NCI-H1417 (cell line): ENCODE results near the gene KCNJ4.
"Not testable (repeated sequence)": the region's sequence is repeated elsewhere in the genome, so short reads cannot be mapped to it uniquely, and the experiment has no call there.

ENCODE experiments used
- DNase-seq, 3 experiments: peaks; one replicate each; lab custom pipeline; 2025; lab: John Stamatoyannopoulos, UW

The KCNJ4 gene

DNA sequence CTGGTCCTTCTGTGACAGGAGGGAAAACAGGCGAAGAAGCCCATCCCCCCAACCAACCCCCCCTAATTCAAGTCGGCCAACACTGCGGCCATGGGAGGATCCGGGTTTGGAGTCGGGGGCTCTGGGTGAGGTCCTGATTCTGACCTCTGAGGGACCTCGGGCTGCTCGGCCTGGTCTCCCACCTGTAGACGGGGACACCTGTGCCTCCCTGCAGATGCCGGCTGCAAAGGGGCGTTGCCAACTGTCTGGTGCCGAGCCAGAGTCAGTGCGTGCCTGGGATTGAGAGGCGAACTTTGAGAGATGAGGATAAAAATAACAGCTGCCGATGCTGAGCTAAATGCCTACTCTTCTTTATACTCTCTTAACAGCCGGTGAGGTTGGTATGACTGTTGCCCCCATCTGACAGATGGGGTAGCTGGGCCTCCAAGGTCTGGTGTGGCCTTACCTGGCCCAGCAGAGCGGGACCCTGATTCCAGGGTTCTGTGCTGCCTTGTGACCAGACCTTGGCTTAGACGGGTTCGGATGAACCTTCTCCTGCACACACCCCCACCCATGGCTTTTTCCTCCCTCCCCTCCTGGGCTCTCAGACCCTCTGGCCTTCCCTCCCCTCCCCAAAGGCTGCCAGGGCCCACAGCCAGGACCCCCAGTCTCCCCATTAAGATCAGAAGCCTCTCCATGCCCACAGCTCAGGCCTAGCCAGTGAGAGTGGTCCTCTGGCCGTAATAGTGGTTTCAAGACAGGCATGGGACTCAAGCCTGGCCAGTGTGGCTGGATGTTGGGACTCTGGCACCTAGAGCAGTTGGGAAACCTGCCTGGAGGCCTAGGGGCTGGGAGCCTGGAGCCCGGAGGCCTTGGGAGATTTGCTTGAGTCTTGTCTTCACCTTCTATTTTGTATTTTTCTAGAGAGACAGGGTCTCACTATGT lies 41.7 kb downstream of the KCNJ4 start:
- peak; percentile 12 to 59 (median 52) for DNase-seq

DNA sequence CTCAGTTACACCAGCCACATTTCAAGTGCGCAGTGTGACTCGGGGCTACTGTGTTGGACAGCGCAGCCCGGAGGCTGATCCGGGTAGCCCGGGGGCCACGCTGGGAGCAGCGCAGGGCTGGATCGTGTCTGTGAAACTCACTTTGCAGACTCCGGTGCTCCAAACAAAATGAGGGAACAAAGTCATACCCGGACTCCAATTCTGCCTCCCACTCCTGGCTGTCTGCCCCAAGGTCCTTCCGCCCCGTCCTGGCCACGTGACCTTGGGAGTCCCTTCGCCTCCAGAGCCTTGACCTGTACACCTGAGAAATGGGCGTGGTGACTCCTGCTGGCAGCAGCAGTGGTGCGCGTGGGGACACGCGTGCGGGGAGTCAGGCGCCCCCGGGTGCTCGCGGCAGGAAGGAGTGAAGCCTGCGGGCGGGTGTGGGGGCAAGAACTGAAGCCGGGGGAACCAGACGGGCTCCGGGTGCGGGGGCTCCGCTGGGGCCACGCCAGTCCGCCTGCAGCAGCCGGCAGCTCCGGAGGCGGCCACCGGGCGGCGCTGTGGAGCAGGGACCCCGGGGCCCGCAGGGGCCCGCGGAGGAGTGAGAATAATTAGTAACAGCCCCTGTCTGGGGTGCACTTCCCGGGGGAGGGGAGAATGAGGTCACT lies 42.4 kb downstream of the KCNJ4 start:
- DNase-seq: peak in 1 of 3 experiments; percentile 22

DNA sequence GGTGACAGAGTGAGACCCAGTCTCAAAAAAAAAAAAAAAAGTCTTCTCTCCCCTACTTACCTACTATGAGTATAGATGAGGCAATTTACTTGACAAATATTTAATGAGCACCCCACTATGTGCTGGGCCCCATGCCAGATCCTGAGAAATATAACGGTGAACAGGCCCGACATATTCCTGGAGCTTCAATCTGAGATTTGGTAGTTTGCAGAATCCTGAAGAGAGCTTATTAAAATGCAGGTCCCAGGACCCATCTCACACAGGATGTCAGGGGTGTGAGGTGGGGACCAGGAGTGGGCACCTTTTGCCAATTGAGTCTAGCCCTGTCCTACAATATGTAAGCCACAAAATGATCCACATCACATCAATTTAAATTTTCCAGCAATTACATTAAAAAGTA lies 44.0 kb downstream of the KCNJ4 start:
- DNase-seq: no peak

DNA sequence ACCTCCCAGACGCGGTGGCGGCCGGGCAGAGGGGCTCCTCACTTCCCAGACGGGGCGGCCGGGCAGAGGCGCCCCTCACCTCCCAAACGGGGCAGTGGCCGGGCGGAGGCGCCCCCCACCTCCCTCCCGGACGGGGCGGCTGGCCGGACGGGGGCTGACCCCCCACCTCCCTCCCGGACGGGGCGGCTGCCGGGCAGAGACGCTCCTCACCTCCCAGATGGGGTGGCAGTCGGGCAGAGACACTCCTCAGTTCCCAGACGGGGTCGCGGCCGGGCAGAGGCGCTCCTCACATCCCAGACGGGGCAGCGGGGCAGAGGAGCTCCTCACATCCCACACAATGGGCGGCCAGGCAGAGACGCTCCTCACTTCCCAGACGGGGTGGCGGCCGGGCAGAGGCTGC lies 45.1 kb downstream of the KCNJ4 start:
- DNase-seq: not testable (repeated sequence)

DNA sequence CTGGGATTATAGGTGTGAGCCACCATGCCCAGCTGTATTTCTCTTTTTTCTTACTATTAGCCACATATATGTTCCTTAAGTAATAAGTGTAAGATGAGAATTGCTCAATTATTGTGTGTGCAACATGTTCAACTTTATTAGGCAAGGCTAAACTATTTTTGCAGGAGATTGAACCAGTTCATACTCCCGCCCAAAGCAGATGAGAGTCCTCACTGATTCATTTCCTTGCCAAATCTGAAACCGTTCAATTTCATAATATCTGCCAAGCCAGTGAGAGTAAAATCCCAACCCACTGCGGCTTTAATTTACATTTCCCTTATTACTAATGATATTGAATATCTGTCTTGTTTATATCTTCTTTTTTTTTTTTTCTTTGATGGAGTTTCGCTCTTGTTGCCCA lies 48.4 kb downstream of the KCNJ4 start:
- no peak for DNase-seq

DNA sequence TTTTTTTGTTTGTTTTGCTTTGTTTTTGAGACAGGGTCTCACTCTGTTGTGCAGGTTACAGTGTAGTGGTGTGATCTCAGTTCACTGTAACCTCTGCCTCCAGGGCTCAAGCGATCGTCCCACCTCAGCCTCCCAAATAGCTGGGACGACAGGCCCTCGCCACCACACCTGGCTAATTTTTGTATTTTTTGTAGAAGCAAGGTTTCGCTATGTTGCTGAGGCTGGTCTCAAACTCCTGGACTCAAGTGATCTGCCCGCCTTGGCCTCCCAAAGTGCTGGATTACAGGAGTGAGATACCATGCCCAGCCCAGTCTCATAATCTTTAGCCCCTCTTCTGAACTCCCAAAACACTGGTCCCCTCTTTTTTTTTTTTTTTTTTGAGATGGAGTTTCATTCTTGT lies 50.6 kb downstream of the KCNJ4 start:
- no peak for DNase-seq

DNA sequence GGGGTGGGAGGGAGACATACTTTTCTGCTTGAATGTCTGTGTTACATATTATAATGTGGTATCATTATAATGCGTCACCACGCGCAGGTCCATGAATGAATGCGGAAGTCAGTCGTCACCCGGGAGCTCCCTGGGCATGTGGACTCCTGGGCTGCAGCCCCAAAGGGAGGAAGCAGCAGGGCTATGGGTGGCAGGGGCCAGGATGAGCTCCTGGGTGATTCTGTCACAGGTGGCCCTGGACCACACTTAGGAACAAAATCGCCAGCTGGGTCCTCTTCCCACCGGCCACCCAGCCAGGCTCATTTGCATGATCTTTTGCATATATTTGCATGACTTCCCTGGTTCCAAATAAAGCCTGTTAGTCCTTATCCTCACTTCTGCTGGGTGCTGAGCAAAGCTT lies 51.2 kb downstream of the KCNJ4 start:
- no peak for DNase-seq

DNA sequence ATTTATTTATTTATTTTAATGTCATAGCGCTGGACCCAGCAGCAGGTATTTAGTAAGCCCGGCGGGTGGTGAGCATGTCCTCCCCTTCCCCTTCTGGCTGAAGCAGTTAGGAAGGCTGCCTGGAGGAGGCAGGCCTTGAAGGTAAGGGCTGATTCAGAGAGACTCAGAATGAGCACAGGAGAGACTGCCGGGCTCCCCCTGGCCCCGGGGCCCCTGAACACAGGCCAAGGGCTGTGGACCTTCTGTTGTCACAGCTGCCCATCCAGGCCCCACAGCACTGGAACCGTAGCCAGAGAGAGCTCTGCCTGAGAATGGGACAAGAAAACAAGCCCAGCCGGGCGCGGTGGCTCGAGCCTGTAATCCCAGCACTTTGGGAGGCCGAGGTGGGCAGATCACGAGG lies 52.8 kb downstream of the KCNJ4 start:
- no peak for DNase-seq

DNA sequence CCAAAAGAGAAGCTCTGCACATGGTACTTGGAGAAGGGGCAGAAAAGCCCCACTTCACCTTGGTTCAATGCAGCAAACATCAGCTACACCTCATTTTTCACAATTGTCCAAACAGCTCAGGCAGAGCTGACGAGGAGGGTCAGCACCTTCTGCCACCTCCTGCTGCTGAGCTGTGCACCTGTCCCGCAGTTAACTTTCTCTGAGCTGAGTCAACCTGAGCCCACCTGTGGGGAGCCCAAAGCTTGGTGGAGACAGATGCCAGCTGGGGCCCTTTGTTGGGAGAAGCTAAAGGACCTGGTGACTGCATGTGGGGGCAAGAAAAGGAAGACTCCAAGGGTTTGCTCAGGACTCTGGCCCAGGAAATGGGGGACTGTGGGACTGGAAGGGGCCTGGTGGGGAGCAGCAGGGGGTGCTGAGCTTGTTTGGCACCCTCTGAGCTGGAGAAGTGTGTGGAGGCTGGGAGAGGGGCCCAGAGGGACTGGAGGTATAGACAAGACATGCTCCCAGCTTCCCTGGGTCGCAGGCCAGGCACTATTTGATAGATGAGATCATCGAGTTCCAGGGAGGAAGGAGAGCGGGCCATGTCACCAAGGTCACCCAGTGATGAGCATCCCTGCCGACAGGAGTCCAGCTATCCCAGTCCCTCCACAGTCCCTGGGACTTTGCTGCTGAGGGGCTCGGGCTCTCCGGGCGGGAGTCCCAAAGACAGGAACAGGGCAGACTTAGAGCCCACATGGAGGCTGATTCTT lies 53.5 kb downstream of the KCNJ4 start:
- peak in 2 of 3 experiments; percentile 51 to 69 for DNase-seq

DNA sequence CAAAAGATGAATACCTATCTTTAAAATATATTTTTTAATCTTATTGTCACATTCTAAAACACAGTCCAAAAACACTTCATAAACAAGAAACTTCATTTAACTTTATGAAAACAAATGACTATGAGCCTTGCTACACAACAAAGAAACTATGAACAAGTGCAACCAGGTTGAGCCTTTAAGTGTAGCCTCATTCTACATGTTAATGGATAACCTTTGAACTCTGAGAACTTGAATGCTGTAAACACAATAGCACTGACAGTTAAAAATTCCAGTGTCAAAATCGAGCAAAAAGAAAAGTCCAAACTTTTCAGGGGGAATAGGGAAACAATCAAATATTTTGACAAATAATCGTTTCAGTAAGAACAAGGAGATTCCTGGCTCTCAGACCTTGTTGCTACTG lies 54.7 kb downstream of the KCNJ4 start:
- DNase-seq: peak in 1 of 3 experiments; percentile 18

DNA sequence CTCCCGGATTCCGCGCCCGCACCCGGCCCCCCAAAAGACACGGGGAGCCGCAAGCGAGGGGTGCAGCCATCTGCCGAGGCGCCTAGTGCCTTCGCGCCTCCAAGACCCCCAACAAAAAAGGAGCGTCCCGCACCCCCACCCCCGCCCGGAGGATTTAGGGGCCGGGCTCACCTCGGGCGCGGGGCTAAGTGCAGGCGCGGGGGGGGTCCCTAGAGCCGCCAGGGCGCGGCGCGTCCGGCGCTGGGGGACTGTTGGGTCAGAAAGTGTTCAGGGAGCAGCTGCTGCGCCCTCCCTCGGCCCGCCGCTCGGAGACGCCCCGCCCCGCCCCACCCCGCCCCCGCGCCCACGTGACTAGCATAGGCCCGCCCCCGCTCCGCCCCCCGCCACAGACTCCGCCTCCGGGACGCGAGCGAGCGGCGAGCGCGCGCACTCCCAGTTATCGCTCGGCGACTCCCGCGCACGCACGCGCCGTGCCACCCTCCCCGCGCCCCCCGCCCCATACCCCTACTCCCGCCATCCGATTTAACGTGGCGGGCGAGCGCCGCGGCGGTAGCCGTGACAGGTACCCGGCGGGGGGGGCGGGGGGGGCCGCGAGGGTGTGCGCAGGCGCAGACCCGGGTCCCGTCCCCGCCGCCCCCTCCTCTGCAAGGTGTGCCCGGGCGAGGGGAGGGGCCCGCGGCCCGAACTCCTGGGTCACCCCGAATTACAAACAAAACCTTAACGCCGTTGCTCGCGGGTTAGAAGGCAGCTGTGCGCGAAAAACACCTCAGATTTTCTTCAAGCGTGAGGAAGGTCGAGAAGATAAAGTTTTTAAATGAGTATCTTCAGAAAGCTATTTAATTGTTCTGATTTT lies 56.2 kb downstream of the KCNJ4 start:
- DNase-seq: peak; percentile 77 to 83 (median 79)

DNA sequence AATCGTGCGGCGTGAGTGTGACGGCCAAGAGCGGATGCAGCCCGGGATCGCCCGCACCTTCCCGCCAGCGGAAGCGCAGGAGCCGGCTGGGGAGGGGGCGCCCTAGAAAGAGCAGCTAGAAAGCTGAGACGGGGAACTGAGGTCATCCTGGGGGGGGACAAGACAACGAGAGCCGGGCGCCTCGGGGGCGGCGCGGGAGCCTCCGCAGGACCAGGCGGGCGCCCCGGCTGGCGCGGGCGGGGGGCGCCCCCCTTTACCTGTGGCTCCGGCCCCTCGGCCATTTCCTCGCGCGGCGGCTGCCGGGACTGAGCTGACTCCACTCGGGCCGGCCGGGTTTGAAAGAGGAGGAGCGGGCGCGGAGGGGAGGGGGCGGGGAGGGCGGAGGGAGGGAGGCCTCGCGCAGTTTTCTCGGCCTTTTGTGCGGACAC lies 56.8 kb downstream of the KCNJ4 start:
- peak; percentile 36 to 63 (median 62) for DNase-seq

DNA sequence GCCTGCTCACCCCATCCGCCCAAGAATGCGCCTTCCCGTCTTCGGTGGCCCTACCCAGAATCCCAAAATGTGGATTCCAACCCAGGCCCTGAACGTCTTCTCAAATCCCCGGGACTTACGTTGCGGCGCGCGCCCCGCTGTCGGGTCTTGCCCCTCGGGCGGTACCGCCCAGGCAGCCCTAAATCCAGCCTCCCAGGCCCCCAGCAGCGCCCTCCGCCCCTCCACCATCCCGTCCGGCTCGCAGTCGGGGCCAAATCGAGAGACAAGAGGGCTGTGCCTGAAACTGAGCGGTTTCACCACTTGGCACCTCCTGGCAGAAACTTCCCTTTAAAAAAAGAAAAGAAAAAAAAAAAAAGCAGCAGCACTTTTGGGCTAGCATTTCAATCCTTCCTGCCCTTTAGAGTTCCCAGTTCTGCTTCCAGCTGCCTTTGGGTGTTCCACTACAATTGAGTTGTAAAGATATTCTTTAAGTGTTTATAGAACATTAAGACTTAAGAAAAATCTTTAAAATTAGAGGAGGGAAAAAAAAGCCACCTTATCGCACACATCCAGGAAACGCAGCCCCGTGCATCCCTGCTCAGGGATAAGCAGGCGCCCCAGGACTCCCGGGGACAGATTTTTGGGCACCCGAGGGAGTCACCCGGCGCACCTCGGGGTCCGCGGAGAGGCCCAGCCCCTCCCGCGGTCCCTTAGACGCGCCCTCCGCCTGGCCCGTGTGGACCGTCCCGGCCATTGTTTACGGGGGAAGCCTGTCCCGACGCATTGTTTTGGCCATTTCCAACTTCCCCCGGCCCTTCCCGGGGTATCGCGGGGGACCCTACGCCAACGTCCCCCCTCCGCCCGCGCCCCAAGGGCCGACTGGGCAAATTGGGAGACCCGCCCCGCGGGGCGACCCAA lies 57.6 kb downstream of the KCNJ4 start:
- peak in 1 of 3 experiments; percentile 8 for DNase-seq

DNA sequence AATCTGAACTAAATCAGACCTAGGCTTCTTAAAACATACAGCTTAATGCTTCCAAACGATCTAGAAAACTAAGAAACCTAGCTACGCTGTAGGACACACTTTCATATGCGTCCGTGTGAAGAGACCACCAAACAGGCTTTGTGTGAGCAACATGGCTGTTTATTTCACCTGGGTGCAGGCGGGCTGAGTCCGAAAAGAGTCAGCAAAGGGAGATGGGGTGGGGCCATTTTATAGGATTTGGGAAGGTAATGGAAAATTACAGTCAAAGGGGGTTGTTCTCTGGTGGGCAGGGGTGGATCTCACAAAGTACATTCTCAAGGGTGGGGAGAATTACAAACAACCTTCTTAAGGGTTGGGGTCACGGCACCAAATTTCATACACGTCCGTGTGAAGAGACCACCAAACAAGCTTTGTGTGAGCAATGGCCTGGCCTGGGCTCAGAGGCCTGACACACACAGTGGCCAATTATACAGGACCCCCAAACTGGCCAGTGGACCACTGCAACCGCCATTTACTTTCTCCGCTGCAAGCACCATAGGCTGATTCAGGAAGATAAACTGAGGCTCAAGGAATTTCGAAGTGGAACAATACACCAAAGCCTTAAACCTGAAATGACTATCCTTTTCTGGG lies 58.4 kb downstream of the KCNJ4 start:
- not testable (repeated sequence) for DNase-seq

DNA sequence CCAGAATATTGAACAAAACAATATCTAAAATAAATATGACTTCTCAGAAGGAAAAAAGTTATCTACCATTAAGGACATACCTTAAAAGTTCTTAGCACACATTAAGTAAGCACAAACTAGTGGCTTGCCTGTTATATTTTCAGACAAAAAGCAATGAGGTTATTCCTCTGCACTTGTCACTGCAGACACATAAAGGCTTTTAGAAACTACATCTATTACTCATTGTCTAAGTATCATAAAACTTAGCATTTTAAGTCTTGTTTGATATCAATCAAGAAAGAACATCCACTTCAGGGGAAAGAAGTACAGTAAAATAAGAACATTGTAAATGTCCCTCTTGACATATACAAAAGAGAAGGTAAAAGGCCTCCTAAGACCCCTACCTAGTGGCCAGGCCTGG lies 59.1 kb downstream of the KCNJ4 start:
- not testable (repeated sequence) for DNase-seq

DNA sequence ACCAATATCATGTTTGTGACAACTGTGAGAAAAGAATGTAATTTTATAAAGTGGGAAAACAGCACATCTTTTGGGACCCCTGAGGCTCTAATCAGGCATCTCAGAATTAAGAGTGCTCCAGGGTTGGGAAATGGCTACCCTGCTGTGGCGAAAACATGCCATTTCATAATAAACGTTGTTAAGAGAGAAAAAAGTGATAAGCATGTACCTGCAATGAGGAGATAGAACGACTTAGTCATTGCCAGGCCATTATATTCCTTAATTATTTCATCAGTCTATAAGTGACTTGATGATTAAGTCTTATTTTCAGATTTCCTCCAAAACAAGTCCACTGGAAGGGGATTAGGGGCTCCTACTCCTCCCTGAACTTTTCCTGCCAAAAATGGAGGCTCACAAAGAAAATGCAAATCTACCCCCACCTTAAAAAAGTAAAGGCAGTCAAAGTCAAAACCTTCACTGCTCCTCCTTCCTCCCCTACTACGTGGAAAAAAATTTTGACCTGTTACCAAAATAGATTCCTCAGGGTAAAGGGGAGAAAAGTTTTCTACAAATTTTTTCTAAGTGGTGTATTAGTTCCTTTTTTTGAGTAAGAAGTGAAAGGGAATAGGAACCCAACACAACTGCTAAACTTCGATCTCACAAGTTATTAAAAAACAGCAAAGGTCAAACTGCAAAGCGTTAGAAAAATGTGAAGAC lies 59.9 kb downstream of the KCNJ4 start:
- not testable (repeated sequence) for DNase-seq

DNA sequence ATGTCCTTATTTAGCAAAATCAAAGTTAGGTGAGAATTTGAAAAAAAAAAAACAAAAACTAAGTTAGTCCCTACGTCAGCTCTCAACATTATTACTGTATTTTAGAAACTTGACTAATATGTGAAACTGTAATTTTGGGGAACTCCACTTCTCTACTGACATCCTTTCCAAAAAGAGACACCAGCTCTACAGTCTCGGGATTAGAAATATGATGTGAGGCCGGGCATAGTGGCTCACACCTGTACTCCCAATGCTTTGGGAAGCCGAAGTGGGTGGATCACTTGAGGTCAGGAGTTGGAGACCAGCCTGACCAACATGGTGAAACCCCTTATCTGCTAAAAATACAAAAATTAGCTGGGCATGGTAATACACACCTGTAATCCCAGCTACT lies 65.6 kb downstream of the KCNJ4 start:
- DNase-seq: not testable (repeated sequence)

DNA sequence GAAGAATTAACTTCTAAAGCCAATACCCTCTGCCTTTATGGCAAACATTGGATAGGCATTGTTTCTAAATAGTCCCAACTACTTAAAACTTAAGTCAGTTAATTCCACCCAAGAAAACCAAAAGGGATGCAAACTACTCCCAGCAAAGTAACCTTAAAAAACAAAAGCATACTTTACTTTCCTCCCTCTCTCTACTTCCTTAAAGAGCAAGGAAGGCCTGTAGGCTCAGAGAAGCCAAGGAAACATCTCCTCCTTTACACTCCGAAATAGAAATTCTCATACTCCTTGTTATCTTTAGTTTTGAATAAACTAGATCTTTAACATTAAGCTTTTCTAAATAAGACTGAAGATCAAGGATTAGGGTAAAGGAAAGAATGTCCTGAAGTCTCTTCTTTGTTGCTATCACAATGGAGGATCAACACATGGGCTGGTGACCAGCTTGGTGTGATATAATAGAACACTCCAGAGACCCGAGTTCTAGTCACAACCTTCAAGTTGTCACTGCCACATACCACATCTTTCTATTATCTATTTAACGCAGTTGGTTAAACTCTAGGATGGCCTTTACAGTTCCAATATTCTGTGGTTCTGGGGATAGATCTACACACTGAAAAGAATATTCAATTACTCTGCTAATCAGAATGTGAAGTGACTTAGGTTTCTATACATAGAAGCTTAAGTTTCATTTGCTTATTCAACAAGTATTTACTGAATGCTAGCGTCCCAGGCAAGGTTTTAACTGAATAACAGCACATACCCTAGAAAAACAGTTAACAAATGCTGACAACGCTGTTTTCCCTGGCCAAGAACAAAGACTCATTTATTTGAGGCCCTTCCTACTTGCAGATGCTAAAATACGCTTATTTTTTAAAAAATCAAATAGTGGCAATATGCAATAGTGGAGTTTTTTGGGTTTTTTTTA lies 66.2 kb downstream of the KCNJ4 start:
- DNase-seq: not testable (repeated sequence)
